HG03175 (cell line): ENCODE data around the gene ZBTB34.

ENCODE experiments used
- ATAC-seq: cut with Tn5 transposase; IDR thresholded peaks from one replicate; pipeline ENCODE4 v1.9.1; 2021; ENCODE audit warnings: mild to moderate bottlenecking, moderate library complexity; ENCODE audit not compliant: unreplicated experiment

ZBTB34 gene

DNA sequence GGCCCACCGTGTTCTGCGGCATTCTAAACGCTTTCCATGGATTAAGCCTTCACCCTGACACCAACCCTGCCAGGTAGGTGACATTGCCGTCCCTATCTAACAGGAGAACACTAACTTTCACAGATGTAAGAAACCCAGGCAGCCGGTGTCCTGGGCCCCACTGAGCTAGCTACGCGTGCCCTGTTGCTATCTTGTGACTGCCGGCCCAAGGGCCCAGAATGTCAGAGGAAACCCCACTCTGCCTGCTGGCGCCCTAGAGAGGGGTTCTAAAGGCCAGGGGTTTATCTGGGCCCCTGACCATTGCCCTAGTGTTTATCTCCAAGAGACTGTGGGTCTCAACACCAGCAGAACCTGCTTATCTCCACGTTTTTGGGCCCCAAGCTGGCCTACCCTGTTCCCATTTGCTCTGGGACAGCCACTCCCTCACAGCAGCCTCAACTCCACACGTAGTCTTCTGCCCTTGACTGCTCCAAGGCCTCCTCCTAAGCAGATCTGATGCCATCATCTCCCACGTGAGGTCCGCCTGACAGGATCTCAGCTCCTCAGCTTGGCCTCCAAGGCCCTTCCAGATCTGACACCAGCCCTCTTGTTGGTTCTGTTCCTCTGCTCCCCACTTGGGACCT lies 18.1 kb upstream of the ZBTB34 start:
- no peak for ATAC-seq

DNA sequence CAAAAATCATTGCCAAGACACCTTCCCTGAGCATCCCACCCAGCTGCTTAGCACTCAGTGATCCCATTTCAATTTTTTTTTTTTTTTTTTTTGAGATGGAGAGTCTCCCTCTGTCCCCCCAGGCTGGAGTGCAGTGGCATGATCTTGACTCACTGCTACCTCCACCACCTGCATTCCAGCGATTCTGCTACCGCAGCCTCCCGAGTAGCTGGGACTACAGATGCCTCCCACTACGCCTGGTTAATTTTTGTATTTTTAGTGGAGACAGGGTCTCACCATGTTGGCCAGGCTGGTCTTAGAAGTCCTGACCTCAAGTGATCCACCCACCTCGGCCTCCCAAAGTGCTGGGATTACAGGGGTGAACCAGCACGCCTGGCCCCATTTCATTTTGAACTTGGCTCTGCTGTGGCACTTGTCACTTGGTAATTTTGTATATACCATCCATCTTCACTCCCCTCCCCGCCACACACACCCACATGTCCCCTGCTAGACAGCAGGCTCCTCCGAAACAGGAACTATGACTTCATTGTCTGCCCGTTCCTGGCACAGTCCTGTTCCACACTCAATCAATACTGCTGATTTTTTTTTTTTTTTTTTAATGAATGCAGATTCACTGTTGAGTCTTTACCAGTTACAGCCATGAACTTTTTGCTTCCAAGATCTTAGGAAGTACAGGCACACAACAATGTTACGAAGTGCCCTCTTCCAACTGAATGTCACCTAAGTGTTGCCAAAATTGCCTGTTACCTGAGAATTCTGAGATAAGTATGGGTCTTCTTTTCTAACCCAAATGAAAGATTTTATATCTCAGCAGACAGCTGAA lies 17.3 kb upstream of the ZBTB34 start:
- no peak for ATAC-seq

DNA sequence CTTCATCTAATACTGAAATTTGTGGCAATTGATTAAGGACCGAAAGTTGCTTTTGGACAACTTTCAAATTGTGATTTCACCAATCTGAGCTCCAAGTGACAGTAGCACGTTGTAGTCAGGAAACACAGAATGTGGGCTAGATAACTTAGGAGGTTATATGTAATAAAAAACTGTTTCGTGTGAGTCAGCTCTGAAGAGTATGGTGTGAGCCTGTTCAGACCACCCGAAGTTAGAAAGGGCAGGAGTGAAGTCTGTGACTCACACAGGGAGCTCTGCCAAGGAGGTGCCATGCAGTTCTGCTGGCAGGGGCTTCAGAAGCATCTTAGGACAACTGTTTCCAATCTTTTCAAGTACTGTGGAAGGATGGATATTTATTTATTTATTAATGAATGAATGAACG lies 16.4 kb upstream of the ZBTB34 start:
- no peak for ATAC-seq

DNA sequence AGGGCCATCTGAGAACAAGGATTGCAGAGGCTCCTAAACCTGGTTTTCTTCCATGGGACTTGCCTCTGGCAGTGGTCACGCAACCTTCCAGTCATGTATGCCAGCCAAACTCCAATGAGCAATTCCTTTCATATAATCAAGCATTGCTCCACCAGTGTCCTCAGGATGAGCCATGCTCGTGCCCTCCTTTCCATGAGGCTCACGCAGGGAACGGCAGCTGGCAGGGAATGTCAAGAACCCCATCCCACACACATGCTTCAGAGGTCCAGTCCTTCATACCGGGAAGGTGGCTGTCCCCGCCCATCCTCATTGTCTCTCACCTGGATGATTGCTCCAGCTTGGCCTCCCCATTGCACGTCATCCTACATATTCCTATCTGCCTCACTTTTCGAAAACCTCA lies 13.4 kb upstream of the ZBTB34 start:
- ATAC-seq, result no peak

DNA sequence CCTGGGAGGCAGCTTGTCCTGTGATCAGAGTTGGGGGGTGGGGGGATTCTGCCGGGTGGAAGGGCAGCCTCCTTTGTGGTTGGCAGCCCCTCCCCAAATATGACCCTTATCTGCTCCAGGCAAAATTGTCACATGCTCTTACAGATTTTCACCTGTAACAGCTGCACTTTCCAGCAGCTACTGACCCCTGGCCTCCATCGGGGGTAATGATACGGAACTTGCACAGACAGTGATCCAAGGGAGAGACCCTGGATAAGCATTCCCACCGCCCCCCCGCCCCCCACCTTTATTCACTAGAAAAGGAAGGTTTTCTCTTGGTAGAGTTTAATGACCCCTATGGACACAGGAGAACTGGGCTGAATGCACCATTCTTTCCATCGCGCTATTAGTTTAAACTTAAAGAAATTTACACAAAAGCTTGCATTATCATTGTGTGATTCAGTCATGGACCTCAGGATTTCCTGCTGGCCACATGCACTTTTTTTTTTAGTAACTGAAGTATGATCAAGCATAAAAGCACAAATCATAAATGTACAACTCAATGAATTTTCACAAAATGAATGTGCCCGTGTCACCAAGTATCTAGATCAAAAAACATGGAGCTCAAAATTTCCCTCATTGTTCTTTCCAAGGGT lies 10.7 kb upstream of the ZBTB34 start:
- ATAC-seq, result no peak

DNA sequence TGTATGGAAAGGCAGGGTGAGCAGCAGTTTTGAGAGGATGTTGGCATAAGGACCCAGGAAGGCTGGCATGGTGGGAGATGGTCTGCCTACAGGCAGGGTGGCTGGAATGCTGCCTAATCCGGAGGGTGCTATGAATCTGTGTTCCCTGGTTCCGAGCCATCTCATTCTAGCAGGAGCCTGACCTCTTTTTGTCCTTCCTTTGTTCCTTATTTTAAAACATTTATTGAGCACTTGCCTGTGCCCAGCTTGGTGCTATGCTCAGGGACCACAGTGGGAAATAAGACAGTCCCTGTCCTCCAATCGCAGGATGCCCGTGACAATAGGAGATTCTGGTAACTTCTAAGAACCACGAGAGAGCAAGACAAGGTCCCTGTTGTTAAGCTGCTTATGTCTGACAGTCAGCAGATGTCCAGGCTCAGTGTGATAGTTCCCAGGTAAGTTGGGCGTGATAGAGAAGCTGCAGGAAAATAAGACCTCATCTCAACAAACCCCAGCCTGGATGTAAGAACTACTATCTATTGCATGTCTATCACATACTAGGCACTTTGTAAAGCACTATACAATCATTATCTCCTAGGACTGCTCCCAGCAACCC lies 9.1 kb upstream of the ZBTB34 start:
- ATAC-seq, result no peak

DNA sequence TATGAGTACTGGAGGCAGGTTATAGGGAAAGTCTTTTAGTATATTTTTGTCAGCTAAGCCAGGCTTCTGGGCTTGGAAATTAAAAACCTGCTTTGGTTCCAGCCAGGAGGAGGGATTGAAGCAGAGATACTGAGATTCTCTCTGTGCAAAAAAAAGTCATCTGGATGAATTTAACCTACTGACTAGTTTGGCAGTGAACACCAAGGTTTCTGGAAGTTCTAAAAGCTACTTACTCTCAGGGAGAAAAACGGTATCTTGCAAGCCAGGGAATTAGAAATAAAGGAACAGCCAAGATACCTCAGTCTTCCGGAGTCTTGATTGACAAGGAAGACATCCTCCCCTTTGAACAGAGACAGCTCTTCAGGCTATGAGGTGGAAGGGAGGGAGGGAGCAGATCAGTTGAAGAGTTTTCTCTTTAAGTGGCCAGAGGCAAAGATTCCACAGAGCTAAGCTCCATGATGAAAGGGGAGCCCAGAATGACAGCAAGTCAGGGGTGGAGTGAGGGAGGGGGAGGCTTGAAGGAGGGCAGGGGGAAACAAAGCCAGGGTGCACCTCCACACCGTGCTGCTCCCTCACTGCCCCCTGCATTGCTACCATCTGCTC lies 8.3 kb upstream of the ZBTB34 start:
- no peak for ATAC-seq

DNA sequence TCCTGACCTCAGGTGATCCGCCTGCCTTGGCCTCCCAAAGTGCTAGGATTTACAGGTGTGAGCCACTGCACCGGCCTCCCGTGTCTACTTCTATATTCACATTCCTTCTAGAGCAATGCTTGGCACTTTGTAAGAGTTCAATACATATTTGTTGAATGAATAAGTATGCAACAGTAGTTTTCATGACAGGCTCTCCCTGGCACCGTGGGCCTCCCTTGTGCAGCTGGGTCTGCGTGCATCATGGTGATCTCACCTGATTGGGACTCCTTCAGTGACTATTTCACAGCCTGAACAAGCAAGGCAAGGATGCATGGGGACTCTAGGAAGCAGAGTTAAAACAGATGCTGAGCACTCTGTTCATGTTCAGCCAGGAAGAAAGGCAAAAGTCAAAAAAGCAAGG lies 6.8 kb upstream of the ZBTB34 start:
- ATAC-seq, result no peak

DNA sequence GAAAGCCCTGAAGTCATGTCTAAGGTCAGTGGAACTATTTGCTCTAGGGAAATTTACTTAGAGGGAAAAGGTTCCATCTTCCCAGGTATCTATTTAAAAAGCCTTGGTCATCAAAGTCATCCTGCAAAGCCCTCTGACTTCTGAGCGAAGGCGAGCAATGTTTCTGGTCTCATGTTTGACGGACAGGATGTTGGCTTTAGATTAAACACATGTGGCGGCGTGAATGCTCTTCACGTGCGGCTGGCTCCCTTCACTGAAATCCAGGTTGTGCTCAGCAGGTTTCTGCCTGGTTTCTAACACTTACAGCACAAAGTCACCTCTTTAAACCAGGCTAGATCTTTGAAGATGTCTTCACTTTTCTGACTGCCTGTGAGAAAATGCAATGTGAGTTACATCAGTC lies 5.7 kb upstream of the ZBTB34 start:
- no peak for ATAC-seq

DNA sequence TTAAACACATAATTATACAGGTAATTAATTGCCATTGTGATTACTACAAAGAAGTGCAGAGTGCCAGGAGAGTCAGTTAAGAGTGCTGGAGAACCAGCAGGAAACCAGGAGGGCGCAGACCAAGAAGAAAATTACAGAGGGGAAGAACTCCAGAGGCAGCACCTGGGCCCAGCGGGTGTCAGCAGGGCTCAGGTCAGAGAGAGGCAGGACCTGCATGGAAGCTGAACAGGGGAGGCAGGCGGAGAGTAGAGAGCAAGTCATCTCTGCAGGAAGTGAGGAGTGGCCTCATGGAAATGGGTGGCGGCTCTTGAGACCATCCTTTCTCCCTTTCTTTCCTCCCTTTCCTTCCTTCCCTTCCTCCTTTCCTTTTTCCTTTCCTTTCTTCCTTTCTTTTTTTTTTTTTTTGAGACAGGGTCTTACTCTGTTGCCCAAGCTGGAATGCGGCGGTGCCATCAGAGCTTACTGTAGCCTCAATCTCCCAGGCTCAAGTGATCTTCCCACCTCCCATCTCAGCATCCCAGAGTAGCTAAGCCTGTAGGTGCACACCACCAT lies 4.0 kb upstream of the ZBTB34 start:
- ATAC-seq, result no peak

DNA sequence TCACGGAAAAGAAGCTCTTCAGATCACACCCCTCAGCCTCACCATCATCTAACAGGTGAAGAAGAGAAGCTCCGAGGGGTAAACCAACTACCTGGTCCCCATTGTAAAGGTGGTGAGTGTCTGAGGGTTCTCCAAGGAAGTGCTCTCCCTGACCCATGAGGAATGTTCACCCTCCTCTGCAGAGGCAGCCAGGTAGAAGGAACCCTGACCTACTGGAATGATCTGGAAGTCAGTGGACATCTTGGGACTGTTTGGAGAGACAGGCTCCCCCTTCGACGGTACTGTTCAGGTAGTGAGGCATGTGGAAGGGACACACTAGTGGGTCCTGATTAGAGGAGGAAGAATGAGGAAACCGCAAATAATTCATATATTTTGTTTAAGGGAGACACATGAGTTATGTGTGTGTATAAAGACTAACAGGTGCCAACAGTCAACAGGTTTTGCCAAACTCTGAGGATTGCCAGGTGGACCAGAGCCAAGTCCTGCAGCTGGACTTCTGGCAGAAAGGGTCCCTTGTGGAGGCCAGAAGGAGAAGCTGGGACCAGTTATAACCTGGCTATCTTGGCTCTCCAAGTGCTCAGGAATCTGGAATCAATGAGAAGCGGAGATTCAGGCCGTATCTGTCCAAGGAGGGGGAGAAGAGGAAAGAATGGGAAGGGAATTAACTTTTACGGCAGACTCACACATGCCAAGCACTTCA lies 3.0 kb upstream of the ZBTB34 start:
- ATAC-seq, result no peak

DNA sequence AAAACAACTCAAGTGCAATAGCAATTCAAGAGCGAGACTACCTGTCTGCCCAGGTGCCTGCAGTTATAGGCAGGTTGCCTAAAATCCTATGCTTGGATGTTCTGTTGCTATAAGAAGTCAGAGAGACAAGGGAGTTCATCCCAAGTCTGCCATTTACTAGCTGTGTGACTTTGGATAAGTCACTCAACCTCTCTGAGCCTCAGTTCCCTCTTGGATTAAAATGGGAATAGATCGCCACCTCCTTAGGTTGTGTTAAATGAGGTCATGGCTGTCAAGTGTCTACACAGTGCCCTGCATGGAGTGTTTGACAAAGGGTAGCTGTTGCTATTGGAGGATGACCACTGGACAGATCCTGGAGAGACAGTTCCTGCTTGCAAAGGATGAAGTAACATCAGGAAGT lies 1.3 kb upstream of the ZBTB34 start:
- ATAC-seq, result no peak

DNA sequence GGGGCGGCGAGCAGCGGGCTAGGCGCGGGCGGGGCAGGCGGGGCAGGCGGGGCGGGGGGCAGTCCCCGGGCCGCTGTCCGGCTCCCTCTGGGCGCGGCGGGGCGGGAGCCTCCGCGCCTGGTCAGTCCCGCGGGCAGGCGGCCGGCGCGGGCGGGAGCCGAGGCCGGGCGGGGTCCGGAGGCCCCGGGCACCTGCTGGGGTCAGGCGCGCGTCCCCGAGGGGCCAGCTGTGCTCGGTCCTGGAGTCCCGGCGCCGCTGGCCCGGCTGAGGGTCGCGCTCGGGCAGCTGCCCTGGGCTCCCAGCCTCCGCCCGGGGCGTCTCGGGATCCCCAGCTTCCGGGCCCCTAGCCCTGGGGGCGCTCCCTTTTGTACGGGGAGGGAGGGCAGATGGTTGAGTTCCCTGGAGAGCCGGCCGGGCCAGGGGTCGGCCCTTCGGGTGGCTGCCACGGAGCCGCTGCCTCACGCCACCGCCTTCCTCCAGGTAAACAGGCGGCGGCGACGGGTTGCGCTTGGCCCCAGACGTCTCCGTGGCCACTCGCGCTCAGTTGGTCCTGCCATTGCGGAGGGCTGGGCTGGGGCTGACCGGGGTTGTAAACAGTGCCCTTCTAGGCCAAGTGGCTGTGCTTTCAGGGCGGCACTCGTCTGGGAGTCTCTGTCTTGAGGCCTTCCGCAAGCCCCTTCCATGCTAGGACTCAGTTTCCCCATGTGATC lies 473 bp downstream of the ZBTB34 start:
- ATAC-seq, result peak; percentile 30

DNA sequence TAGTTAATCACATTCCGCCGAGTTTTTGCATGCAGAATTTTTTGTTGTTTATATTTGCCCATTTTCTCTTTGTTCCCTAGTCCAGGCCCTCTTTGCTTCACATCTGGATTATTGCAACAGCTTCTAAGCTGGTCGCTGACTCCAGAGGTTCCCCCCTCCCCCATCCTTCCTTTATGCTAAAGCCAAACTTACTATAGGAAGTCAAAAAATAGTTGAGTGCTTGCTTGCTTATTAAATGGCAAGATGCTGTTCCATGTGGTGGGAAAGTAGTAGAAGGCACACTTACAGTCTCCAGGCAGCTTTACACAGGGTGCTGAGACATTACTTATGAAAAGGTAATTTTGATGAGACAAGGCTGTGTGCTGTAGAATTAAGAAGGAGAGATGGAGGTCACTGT lies 1.3 kb downstream of the ZBTB34 start:
- no peak for ATAC-seq

DNA sequence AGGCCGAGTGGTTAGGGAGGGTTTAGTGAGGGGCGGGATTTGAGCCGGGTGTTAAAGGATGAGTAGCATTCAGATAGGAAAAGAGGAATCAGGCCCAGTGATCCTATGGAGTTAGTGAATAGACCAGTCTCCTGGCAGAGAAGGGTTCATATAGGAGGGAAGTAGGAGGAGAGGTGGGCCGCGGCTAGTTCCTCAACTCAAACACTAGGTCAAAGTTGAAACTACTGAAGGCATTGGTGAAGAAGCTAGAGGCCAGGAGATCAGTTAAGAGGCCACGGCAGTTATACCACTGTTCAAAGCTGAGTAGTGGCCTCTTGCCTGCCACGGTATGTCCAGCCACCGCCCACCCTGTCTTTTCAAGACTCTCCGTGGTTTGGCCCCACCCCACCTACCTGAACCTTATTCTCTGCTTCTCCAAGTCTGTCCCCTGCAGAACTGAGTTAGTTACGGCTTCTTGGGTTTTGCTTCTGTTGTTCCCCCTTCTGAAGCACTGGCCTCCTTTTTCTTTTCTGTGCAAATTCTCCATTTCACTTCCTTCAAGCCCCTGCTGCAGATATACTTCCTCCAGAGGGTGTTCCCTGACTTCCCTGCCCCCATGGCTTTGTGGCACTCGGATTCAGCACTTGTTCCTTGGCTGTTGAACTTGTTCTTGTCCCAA lies 1.8 kb downstream of the ZBTB34 start:
- ATAC-seq, result no peak

DNA sequence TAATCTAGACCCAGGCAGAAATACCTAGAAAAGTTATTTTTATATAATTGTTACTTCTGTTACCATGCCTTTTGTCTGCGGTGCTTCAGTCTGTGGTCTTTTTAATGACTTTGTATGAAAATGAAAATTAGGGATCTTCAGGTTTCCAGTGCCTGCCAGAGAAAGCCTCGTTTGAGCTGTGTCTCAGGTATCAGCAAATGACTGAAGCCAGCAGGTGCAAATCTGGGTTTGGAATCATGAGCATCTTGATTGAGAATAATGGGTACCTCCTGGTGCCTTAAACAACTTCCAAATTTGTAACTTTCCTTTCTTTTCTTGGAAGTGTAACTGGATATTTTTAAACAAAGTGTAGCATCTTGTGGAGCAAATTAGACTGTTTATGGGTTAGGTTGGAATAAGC lies 4.3 kb downstream of the ZBTB34 start:
- no peak for ATAC-seq

DNA sequence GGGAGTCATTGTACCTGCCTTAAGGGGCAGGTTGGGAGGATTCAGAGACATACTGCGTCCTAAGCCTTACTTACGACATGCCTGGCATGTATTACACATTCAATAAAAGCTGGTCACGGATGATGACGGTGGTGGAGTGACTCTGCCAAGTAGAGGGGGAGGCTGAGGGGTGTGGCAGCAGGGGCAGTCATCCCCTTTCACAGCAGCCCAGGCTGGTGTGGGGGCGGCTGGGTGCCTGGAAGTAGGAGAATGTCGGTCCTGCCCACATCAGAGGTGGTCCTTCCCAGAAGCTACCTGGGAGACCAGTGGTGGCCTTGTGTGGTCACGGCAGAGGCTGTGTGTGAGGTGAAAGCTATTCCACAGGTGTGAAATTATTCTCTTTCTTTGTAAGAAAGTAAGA lies 8.9 kb downstream of the ZBTB34 start:
- no peak for ATAC-seq

DNA sequence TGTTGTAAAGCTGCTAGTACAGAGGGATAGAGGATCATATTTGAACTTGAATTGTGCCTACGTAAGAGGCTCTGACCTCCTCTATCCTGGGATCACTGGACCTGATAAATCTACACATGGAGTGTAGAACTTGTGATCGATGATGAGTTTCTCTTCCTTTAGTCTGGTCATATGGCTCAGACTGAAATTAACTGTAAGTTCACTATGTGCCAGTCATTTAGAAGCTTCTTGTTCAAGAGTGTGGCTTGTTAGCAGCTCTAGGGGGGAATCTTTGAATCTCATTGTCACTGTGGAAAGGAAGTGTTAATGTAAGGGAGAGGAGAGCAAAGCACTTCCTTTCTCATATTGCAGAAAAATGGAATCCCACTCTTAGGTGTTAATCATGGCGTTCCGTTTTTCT lies 12.1 kb downstream of the ZBTB34 start:
- ATAC-seq, result no peak

DNA sequence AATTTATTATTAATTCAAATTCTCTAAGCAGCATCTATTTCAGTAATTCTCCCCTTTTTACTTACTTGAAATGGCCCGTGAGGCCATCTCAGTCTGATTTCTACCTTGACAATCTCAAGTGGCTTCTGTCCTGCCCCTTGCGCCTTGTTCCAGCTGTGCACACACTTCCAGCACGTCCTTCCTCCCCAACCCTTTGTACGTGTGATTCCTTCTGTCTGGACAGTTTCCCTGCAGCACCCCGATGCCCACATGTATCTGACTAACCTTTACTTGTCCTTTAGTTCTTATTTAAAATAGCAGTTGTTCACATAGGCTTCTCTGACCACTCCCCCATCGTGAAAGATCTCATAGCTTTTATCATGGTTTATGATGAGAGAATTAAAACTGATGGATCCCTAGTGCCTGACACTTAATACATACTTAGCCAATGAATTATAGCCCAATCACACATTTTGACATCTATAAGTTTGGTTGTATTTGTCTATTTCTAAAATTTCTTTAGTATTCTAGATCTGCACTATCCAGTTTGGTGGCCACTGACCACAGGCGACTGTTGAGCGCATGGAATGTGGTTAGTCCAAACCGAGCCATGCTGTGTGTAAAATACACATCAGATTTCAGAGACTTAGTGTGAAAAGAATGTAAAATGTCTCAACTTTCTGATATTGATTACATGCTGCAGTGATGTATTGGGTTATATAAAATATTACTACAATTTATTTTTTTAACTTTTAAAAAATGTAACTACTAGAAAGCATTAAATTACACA lies 14.3 kb downstream of the ZBTB34 start:
- ATAC-seq, result no peak
